ENCODE data around the gene TNNC1.

TNNC1 gene

GRCh38 chr3:52405601-52406110 lies 48.2 kb downstream of the TNNC1 start:
- in situ Hi-C loops (cut with HindIII; ENCODE audit: low sequenced_read_pairs) = no loop called here
- H3K4me3 ChIP-seq (ENCODE audit: low read depth, low read length) = no peak overlapping the region
- no peak for DNase-seq (ENCODE audit: low read depth, low spot score)
- TF ChIP-seq, protein P1, sequence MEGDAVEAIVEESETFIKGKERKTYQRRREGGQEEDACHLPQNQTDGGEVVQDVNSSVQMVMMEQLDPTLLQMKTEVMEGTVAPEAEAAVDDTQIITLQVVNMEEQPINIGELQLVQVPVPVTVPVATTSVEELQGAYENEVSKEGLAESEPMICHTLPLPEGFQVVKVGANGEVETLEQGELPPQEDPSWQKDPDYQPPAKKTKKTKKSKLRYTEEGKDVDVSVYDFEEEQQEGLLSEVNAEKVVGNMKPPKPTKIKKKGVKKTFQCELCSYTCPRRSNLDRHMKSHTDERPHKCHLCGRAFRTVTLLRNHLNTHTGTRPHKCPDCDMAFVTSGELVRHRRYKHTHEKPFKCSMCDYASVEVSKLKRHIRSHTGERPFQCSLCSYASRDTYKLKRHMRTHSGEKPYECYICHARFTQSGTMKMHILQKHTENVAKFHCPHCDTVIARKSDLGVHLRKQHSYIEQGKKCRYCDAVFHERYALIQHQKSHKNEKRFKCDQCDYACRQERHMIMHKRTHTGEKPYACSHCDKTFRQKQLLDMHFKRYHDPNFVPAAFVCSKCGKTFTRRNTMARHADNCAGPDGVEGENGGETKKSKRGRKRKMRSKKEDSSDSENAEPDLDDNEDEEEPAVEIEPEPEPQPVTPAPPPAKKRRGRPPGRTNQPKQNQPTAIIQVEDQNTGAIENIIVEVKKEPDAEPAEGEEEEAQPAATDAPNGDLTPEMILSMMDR (IDR thresholded peaks at IDR 0.05; ENCODE audit: low read depth, low read length) = no peak

DNA sequence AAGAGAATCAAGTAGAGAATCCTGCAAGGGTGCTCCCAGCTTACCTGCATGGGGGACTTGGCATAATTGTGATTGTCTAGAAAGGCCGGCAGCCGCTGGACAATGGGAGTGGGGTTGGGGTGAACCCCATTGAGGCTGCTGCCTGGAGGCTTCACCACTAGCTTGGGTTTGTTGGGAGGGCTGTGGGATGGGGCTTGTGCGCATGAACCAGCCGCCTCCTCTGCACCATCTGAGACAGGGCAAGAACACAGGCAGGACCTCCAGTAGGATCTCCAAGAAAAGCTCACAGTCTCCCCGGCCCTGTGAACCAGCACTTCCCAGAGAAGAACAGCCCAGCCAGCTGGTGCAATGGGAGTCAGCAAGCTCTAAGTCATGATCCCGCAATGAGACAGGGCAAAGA lies 48.8 kb downstream of the TNNC1 start:
- no peak for DNase-seq (ENCODE audit: low read depth, low spot score)
- in situ Hi-C loops (cut with HindIII; ENCODE audit: low sequenced_read_pairs) = no loop called here
- TF ChIP-seq, protein P1 (IDR thresholded peaks at IDR 0.05; ENCODE audit: low read depth, low read length) = no peak
- H3K4me3 ChIP-seq (ENCODE audit: low read depth, low read length) = no peak overlapping the region

- TF ChIP-seq, protein P1 (IDR thresholded peaks at IDR 0.05; ENCODE audit: low read depth, low read length) = no peak
- no peak overlapping the region for H3K4me3 ChIP-seq (ENCODE audit: low read depth, low read length)
- no peak for DNase-seq (ENCODE audit: low read depth, low spot score)
- in situ Hi-C loops (cut with HindIII; ENCODE audit: low sequenced_read_pairs) = no loop called here
Observed at GRCh38 chr3:52404391-52404790, 49.5 kb downstream of the TNNC1 start.

- no peak for DNase-seq (ENCODE audit: low read depth, low spot score)
- H3K4me3 ChIP-seq (ENCODE audit: low read depth, low read length) = no peak overlapping the region
- TF ChIP-seq, protein P1 (IDR thresholded peaks at IDR 0.05; ENCODE audit: low read depth, low read length) = no peak
- in situ Hi-C loops (cut with HindIII; ENCODE audit: low sequenced_read_pairs) = no loop called here
Observed at GRCh38 chr3:52403955-52404354, 49.9 kb downstream of the TNNC1 start.

- no peak overlapping the region for H3K4me3 ChIP-seq (ENCODE audit: low read depth, low read length)
- TF ChIP-seq, protein P1 (IDR thresholded peaks at IDR 0.05; ENCODE audit: low read depth, low read length) = no peak
- no peak for DNase-seq (ENCODE audit: low read depth, low spot score)
- in situ Hi-C loops (cut with HindIII; ENCODE audit: low sequenced_read_pairs) = no loop called here
Observed at GRCh38 chr3:52403271-52403841, 50.5 kb downstream of the TNNC1 start.

GRCh38 chr3:52402706-52403270 lies 51.1 kb downstream of the TNNC1 start:
- H3K4me3 ChIP-seq (ENCODE audit: low read depth, low read length) = no peak overlapping the region
- DNase-seq (ENCODE audit: low read depth, low spot score) = no peak
- TF ChIP-seq, protein P1 (IDR thresholded peaks at IDR 0.05; ENCODE audit: low read depth, low read length) = no peak
- in situ Hi-C loops (cut with HindIII; ENCODE audit: low sequenced_read_pairs) = no loop called here
